Stomach (tissue), 4 donors: Measurements from ENCODE around the gene MAGEB3.

Experiments used
- CTCF ChIP-seq, 7 experiments: fragments of 450-650 bp in 4 of 7; fragments of 200-600 bp in 3 of 7; sonication (generic) in 3 of 7; IDR thresholded peaks; one replicate each; pipeline ENCODE4 v1.5.1; 2016 to 2019; ENCODE audit warnings: antibody characterized with exemption in 7 of 7, control low read depth in 2 of 7, mild to moderate bottlenecking in 1 of 7
- POLR2A ChIP-seq, 4 donors: fragments of 450-650 bp; IDR thresholded peaks; one replicate each; pipeline ENCODE4 v1.6.1; 2016; ENCODE audit warnings: antibody characterized with exemption in 4 of 4, control low read depth in 2 of 4, mild to moderate bottlenecking in 1 of 4, moderate library complexity in 1 of 4
- POLR2AphosphoS5 ChIP-seq, 3 donors: sonication (generic); formaldehyde crosslinking; IDR thresholded peaks; one replicate each; pipeline ENCODE4 v1.6.1; 2016; ENCODE audit warnings: antibody characterized with exemption in 3 of 3

GRCh38 chrX:30259927-30260326, 29.5 kb downstream of the MAGEB3 start:
- TF ChIP-seq POLR2A (IDR thresholded peaks at IDR 0.05): no peak
- no peak for TF ChIP-seq POLR2AphosphoS5 (IDR thresholded peaks at IDR 0.05)
- no peak for TF ChIP-seq CTCF (IDR thresholded peaks at IDR 0.05)
